ENCODE data around the gene GRIN2B.

The GRIN2B gene

DNA sequence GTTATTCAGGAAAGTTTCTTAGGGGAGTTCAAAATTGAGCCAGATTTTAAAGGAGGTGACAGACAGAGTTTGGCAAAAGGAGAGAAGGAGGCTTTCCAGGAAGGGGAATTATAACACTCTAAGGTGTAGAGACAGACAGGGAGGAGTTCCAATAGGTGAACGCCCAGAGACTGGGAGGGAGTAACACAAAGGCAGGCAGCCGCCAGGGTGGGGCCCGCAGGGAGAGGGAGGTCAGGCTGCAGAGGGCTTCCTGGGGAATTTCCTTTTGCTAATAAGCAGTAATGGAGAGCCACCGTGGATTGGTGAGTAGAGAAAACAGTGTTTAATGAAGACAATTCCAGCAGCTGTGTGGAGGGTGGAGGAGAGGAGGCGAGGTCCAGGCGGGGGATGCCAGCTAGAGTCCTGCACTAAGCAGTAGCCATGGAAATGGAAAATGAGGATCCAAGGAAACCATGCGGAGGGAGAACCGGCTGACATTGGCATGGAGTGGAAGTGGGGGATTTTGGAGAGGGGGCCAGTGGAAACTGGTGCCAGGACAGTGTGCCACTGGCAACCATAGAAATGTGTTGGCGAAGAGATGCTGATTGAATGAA is 22.2 kb downstream of the GRIN2B start:
- FAIRE-seq (no peak), DNase-seq (ENCODE audit: extremely low spot score, insufficient read length, low read depth) (no peak)

DNA sequence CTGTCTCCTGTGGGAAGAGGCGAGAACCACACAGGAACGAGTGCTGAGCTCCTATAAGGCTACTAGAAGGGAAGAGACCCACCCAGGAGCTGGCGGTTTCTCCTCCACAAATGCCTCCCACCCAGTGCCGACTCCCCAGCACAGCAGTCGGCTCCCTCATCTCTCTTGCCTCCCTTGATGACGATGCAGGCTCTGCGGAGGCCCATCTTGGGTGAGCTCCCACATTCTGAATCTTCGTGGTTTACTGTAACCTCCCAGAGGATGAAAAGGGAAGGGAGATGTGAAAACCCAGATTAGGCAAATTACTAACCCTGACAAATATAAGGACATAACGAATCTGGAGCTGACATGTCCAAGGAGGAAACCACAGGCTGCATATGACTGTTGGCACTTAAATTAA is 23.8 kb downstream of the GRIN2B start:
- DNase-seq (ENCODE audit: extremely low spot score, insufficient read length, low read depth), result no peak
- no peak for FAIRE-seq

DNA sequence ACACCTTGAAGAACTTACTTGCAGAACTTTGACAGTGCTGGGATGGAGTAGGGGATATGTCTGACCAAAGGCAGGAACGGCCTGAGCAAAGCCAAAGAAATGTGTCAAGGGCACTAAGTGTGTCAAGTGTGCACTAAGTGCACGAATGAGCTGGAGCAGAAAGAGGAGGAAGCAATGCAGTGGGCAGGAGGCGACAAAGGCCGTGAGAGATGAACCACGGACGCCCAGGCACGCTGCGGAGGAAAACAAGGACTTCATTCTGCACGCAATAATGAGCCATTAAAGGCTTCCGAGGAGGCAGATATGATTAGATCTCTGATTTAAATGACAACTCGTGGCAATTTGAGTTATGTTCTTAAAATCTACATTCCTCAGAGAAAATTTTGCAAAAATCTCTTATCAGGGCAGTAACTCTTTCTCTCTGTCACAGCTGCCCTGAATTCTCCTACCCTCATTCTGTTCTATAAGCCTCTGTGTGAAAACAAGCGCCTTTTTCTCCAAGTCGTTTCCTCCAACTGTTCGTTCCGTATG is 25.3 kb downstream of the GRIN2B start:
- DNase-seq (ENCODE audit: extremely low spot score, insufficient read length, low read depth), result no peak
- no peak for FAIRE-seq

- FAIRE-seq (no peak), DNase-seq (ENCODE audit: extremely low spot score, insufficient read length, low read depth) (no peak)
Measured at GRCh38 chr12:13952096-13952495, 29.3 kb downstream of the GRIN2B start.

- FAIRE-seq, result no peak
- DNase-seq (ENCODE audit: extremely low spot score, insufficient read length, low read depth), result no peak
Measured at GRCh38 chr12:13950502-13950901, 30.9 kb downstream of the GRIN2B start.

GRCh38 chr12:13948621-13949020 is 32.8 kb downstream of the GRIN2B start:
- DNase-seq (ENCODE audit: extremely low spot score, insufficient read length, low read depth) (no peak), FAIRE-seq (no peak)

DNA sequence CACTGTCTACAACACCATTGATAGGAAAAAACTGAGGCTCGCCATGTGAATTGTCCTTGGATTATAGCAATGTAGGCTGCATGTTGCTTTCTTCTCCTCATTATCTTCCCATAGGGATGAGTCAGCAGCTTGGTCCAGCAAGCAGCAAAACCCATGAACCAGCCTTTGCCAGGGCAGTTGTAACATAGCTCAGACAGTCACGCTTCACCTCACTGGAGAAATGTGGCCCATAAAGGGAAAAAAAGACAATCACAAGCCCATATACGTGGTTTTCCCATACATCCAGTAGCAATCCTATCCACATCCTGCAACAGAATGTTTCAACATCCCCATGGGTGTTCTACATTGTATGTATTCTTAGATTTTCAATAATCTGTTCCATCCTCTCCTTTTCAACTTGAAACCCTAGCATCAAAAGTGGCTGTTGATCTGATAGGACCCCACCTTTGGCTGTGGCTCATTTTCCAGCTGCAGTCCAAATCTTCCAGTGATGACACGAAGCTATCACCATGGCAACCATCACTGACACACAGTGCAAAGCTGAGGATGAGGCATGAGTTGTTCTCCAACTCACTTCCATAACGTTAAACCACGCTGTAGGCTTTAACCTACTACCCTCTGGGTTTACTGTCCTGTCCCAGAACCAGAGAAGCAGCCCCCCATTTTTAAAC is 34.0 kb downstream of the GRIN2B start:
- FAIRE-seq (no peak), DNase-seq (ENCODE audit: extremely low spot score, insufficient read length, low read depth) (no peak)

DNA sequence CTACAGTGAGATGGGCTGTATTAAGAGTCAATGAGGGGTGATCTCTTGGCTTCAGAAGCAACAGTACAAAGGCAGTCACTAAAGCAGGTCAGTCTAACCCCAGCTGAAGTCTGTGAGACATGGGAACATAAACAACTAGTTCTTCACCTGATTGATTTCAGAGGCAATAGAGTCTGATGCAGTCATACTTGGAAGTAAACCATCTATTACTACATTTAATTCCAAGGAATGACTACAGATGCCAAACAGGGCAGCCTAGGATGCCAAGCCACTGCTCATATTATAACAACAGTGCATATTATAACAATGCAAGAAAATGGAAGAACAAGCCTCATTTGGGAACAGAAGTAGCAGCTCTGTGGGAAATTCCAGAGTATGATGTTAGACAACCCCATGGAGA is 35.8 kb downstream of the GRIN2B start:
- FAIRE-seq, result no peak

GRCh38 chr12:13945236-13945635 is 36.2 kb downstream of the GRIN2B start:
- FAIRE-seq (no peak), DNase-seq (ENCODE audit: extremely low spot score, insufficient read length, low read depth) (no peak)

More for the DNA sequence above, 35.8 kb downstream of the GRIN2B start:
- DNase-seq (ENCODE audit: extremely low spot score, insufficient read length, low read depth), result no peak

DNA sequence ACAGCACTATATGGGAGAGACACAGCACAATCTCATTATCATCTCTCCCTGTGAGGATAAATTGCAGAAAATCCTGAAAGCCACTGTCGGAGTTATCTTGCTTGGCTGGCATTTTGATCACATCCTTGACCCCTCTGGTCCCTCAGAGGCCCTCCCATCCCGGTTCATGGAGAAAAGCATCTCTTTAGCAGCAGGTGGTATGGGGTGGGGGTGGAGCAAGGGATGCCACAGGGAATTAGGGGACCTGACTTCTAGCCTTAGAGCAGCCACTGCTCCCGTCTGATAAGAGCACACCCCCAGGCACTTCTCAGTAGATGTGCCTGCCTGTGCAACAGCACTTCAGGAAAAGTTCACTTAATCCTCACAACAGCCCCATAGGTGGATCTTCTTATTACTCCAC is 38.6 kb downstream of the GRIN2B start:
- DNase-seq (ENCODE audit: extremely low spot score, insufficient read length, low read depth) (no peak), FAIRE-seq (no peak)

DNA sequence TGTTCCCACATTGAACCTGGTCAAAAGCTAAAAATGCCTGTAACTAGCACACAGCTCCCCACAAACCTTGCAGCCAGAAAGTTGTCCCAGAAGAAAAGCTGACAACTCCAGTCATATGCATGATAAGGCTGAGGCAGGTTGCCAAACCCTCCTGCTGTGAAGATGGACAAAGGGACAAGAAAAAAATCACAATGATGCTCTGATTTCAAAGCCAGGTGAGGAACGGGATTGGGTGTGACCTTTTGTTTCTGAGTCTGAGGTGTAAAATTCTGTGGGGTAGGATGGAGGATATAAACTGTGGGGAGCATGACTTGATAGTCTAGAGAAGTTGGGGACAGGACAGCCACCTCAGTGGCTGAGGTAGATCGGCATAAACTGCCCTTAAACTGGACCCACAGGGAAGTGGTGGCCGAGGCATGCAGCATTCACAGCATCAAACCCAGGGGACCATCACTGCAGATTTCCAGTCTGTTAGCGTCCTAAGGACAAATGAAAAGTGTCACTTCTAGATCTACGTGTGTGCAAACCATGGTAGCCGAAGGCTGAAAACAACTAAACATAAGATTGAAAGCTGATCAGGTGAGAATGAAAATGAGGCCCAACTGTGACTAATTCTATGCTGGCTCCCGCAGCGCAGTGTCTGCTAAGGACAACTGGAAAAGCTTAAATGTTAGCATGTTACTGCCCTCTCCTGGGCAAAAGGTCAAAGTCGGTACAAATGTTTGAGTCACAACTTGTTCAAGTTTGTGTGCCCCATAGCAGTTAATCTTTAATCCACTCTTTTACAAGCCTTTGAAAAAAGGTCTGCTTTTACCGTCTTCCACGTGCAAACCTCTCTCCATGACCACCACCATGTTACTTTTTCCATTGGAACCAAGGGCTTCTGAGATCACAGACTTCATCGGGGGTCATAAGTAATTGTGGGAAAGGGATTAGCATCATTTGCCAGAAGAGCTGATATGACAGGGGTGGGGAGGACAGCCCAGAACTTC is 39.8 kb downstream of the GRIN2B start:
- FAIRE-seq (peak; percentile 89), DNase-seq (ENCODE audit: extremely low spot score, insufficient read length, low read depth) (no peak)

DNA sequence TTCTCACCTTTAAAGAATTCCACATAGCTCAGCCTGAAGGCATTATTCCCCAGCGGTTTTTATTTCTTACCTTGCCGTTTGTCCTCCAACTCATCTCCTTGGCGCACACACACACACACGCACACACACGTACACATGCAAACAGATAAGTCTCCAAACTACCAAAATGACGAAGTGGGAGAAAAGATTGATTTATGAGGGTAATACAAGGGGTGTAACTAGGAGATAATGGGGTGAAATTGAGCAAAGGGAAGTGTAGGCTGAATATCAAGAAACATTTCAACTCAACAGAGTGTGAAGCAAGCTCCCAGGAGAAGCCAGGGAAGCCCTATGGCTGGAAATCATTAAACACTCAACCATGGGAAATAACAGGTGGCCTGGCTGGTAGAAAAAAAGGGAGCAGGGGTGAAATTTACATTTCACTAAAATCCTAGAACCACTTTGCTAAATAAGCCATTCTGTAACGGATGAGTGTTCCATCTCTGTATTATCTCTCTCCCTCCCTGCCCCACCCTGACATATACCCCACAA is 41.0 kb downstream of the GRIN2B start:
- DNase-seq (ENCODE audit: extremely low spot score, insufficient read length, low read depth), result no peak
- FAIRE-seq, result no peak

DNA sequence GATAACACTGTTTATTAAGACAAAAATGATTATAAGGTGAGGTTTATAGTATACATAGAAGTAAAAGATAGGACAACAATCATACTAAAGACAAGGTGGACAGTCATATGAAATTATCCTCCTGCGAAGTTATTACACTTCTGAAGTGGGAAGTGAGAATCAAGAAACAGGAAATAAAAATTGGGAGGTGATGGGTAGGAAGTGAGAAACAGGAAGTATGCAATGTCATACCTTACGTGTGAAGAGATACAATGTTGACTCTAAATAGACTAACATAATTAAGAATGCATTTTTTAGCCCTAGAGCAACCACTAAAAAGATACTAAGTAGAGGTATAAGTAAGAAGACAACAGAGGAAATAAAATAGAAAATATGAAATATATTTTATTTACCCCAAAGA is 43.7 kb downstream of the GRIN2B start:
- FAIRE-seq (no peak), DNase-seq (ENCODE audit: extremely low spot score, insufficient read length, low read depth) (no peak)

DNA sequence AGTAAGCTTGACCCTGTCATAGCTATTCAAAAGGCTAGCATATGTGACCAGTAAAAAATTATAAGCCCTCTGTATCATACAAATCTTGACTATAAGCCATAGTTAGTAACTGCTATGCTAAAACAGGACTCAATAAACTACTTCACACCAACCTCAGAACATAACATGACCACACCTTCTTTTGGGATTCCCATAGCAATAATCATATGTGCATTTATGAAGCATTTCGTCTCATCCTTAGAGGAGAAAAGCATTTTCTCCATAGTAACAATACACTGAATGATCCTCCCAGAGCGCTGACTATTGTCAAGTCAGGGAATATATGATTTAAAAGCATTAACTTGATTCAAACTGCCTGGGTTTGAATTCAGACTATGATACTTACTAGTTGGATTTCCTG is 46.2 kb downstream of the GRIN2B start:
- DNase-seq (ENCODE audit: extremely low spot score, insufficient read length, low read depth), result no peak
- no peak for FAIRE-seq

All from GM18507 (cell line).